Stimulated activated CD4-positive, alpha-beta T cell treated with anti-CD3 and anti-CD28 coated beads, Interleukin-1b, Interleukin-23, amount 100 ng/mL, for 24 hours (primary cell): ENCODE results near the gene GJA1.
"Not testable (repeated sequence)": the region's sequence is repeated elsewhere in the genome, so short reads cannot be mapped to it uniquely, and the experiment has no call there.

Experiments used
- DNase-seq, 4 experiments: peaks; one replicate each; pipeline ENCODE4 v3.0.0-alpha.2; 2020; ENCODE audit warnings: low read depth in 4 of 4, low spot score in 1 of 4

GJA1 gene

DNA sequence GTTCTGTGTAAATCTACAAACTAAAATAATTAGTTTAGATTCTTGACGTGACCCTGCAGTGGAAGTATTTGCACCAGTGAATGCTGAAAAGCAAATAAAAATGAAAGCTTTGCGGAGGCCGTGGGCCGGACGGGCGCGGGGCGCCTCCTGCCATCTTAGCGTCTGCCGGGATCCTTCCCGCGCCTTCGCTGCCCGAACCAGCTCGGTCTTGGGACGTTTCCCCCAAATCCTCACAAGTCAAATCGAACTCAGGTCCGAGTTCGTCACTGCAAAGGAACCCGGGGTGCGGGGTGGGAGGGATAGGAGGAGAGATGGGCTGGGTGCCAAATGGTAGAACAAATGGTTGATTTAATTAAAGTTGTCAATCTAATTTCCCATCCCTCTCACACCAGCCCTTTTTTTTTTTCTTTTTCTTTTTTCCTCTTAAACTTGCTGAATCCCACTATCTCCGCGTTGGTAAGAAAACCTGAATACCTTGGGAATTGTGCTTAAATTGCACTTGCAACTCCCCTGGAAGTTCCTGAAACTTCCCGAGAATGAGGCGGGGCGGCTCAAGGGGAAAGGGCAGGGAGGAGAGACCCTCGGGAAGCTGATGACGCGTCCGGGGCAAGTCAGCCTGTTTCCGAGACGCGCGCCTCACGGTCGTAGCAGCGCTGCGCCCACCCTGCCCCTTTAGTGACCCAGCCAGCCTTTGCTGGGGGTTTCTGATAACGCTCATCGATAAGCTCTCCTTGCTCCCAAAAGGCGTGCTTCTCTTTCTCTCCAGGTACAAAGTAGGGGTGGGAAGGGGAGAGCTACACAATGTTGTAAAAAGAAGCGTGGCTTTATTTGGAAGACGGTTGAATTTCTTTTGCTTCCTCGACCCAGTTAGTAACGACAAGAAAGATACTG is 1.8 kb downstream of the GJA1 start:
- no peak for DNase-seq

- DNase-seq, result no peak
These were observed 2.6 kb downstream of the GJA1 start for GRCh38 chr6:121437851-121438651.

- DNase-seq, result no peak
These were observed 3.4 kb downstream of the GJA1 start for GRCh38 chr6:121438869-121439268.

DNA sequence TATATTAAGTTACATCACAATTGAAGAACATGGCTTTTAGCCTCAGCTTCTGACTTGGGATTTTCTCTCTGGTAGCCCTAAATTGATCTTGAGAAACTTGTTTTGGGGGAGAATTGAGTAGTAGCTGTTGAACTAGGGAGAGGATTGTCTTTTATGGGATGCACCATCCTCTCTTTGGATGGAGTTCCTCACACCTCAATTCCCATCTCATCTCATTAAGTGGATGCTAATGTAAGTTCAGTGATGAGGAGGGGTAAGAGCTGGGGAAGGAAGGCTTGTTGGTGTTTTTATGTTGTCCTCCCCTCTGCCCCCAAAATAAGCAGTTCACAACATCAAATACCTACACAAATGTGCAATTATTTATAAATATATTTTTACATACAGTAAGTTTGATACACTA is 4.0 kb downstream of the GJA1 start:
- DNase-seq, result no peak

DNA sequence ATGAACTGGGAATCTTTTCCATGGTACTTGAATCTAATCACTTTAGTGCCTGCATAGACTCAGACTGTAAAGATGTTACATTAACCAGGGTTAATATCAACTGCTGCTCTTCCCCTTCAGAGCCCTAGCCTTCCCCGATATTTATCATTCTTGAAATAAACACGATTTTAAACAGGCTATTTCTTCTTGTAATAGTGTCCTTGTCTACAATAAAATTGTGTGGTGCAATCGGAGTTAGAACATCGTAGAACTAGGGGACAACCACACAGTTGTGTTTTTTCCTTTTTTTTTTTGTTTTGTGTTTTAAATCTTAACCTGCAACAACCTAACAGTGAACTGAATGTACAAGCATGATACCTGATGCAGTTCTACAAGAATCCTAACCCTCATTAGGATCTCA is 4.5 kb downstream of the GJA1 start:
- no peak for DNase-seq

DNA sequence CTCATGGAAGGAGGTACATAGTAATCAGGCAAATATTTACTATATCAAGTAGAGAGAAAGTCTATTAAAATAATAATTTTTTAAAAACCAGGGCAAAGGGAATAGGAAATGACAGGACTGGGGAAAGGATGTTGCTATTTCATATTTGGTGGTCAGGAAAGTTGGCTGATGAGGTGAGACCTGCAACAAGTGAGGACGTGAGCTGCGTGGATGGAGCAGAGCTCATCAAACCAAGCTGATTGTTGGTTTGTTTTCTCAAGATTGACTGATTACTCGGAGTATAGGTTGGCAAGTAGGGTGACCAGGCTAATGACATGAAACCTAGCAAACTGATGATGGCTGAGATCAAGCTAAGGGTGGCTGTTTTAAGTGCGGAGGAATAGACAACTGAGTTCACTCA is 6.0 kb downstream of the GJA1 start:
- no peak for DNase-seq

- no peak for DNase-seq
These were observed 7.1 kb downstream of the GJA1 start for GRCh38 chr6:121442576-121442975.

DNA sequence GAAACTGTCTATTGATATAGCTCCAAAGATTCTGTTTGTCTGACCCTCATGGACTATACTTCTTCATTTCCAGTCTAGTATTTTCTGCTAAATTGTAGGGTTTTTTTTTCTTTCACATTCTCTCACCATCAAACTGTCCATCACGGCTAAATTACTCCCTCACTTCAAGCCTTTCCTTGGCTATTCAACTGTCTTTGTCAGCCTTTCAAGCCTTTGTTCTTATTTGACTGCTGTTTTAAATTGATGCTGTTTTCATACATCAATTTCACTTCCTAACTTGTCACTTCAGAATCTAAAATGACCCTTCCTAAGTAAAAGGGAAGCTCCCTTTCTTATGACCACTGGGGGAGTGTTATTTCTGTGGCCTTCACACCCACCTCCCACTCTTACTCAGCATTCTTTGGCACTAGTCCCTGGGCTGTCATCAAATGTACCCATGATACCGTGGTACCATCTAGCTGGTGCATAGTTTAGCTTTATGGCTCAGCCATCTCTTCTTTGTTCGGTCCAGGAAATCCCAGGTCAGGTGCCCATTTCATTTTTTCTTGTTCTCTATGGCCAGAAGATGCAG is 8.6 kb downstream of the GJA1 start:
- no peak for DNase-seq

- DNase-seq, result not testable (repeated sequence)
These were observed 11.3 kb downstream of the GJA1 start for GRCh38 chr6:121446705-121447104.

- not testable (repeated sequence) for DNase-seq
These were observed 12.3 kb downstream of the GJA1 start for GRCh38 chr6:121447746-121448145.

DNA sequence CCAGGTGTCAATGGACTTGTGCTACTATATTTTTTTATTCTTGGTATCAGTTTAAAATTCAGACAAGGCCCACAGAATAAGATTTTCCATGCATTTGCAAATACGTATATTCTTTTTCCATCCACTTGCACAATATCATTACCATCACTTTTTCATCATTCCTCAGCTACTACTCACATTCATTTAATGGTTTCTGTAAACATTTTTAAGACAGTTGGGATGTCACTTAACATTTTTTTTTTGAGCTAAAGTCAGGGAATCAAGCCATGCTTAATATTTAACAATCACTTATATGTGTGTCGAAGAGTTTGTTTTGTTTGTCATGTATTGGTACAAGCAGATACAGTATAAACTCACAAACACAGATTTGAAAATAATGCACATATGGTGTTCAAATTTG is 13.1 kb downstream of the GJA1 start:
- DNase-seq, result not testable (repeated sequence)

GRCh38 chr6:121449331-121449730 is 13.9 kb downstream of the GJA1 start:
- DNase-seq, result no peak

DNA sequence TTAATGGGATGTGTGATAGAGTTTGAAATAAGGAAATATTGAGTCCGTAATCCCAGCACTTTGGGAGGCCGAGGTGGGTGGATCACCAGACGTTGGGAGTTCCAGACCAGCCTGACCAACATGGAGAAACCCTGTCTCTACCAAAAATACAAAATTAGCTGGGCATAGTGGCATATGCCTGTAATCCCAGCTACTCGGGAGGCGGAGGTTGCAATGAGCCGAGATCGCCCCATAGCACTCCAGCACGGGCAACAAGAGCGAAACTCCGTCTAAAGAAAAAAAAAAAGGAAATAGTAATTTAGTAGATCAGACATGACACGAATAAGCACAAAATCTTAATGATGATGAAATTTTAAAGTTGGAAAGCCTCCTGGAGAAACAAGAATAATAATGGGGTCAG is 14.8 kb downstream of the GJA1 start:
- DNase-seq, result no peak

DNA sequence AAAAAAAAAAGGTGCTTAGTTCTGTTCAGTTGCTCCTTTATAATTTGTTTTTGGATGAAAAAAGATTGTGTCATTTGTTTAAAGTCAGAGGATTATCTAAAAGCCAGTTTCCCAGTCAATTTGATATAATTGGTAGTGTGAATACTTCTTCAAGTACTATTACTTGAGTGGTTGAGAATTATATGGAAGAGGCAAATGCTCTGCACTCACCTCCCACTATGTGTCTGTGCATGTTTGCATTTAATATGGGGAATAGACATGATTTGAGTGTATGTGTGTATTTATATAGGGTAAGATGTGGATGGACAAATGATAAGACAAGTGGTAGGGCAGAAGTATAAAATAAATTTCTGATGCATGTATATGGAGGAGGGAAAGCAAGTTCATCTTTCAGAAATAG is 15.8 kb downstream of the GJA1 start:
- no peak for DNase-seq

DNA sequence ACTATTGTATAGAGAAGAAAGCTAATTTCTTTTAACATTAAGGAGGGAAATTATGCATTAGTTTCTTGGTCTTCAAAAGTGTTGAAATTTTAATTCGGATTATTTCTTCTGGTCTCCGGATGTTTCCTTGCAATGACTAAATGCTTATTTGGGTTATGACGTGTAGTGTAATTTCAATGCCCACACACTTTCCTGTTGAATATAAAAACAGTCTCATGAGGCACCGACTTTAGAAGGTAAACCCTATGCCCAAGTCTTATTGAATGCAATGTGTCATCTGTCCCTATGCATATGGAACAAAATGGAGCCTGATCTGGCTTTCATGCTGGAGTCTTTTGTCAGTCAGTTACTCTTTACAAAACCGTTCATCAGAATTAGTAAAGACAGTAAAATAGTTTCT is 17.7 kb downstream of the GJA1 start:
- no peak for DNase-seq

DNA sequence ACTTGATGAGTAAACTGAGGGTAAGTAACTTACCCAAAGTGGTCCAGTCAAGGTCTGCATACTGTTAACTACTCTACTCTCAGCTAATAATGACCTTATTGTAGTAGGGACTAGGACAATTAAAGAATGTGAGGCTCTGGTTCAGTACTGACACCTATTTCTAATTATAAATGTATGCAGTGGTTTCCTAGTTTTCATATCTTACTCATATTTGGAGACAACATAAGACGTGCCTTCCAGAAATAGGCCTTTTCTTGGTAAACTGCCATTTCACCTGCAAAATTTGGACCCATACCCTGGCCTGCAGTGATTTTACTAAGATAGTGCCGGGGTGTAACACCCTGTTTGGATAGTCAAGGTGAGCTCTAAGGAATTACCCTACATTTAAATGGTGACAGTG is 24.7 kb downstream of the GJA1 start:
- no peak for DNase-seq

GRCh38 chr6:121463087-121463486 is 27.6 kb downstream of the GJA1 start:
- DNase-seq, result no peak

DNA sequence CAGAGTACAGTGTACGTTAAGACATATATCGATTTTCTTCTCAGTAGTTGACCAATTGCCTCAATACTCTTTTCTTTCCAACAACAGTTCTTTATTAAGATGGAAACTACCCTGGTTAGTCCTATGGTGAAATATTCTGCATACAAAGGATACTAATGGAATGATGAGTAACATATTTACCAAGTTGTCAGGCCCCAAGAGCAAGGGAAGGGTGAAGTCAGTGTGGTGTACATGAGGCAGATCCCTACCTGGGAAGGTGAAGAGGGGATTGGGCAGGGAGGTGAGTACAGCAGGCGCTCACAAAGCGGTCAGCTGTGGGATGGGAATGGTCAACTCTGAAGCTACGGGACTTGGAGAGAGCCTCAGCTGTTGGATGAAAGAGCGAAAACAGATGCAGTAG is 29.7 kb downstream of the GJA1 start:
- no peak for DNase-seq

GRCh38 chr6:121479486-121480098 is 44.1 kb downstream of the GJA1 start:
- DNase-seq, result no peak

DNA sequence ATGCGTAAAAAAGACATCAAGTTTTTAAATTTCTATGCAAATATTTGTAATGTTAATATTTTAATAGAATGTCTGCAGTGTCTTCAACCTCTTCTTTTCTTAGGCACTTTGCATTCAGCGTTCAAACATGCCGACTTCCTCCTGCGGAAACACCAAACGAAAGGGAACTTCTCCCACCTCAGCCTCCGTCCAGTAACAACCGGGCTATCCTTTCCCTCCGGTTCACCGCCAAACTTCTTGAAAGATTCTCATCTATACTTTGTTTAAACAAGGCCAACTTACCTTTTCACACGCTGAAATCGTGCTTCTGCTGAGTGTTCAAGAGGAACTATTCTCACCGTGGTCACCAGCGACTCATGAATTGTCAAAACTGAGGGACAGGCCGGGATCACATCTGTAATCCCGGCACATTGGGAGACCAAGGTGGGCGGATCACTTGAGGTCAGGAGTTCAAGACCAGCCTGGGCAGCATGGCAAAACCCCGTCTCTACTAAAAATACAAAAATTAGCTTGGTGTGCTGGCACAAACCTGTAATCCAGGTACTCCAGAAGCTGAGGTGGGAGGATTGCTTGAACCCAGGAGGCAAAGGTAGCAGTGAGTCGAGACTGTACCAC is 44.8 kb downstream of the GJA1 start:
- no peak for DNase-seq

- DNase-seq, result no peak
These were observed 46.7 kb downstream of the GJA1 start for GRCh38 chr6:121482004-121482693.
